ENCODE measurements around the gene RIT2. TPM values are rescaled to one million over a fixed set of nuclear protein-coding genes. Genes with fewer than 3 reads are reported as not detected.

RIT2 gene
- total and polyA plus RNA-seq, 2 of the 4 experiments (the other 2 are of a cell fraction), result not detected

DNA sequence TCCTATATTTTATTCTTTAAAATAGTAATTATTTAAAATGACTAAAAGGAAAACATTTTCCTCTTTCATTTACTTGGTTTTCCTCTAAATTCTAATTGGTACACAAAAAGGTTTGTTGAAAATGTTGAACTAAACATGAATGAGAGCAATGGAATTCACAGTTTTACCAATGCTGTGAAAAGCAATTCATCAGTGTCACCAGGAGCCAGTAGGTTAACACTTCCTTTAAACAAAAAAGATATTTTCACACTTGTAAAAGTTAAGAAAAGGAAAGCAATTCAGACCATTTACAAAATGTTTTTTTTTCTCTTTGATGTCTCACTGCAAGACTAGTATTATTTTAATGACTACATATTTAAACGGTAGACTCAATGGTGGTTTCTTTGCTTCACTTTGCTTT, 341.6 kb downstream of the RIT2 start:
- Histone ChIP-seq H3K4me1 (ENCODE audit: control insufficient read depth, insufficient read depth, low read length) (no peaks in the 10 kb centered on the region), H3K14ac (replicated peaks; ENCODE audit: low read depth, low read length) (no peak overlapping the region), H2AFZ (replicated peaks; ENCODE audit: low read length, poor library complexity) (no peak overlapping the region), H3K9me1 (ENCODE audit: insufficient read depth, low read length) (no peaks in the 10 kb centered on the region), H2BK120ac (ENCODE audit: low read depth, low read length) (no peak overlapping the region), H3K27me3 (ENCODE audit: control insufficient read depth, insufficient read depth, low read length) (no peaks in the 10 kb centered on the region), H4K8ac (ENCODE audit: low read depth in 2 of 2, low read length in 2 of 2) (no peak overlapping the region), H3K23ac (ENCODE audit: low read depth, low read length) (no peak overlapping the region), H2BK15ac (ENCODE audit: low read depth, low read length) (no peak overlapping the region), H3K56ac (ENCODE audit: extremely low read depth, insufficient read depth, low read length) (no peak overlapping the region), H2AK9ac (replicated peaks; ENCODE audit: low read depth, low read length, poor library complexity) (no peak overlapping the region), H4K20me1 (ENCODE audit: insufficient read depth, low read length) (no peaks in the 10 kb centered on the region), H3K18ac (ENCODE audit: low read depth, low read length) (no peak overlapping the region), H3K4me3 (ENCODE audit: insufficient read depth, low read depth, low read length) (no peak overlapping the region), H3K4me2 (ENCODE audit: low read depth, low read length) (no peak overlapping the region), H2BK5ac (ENCODE audit: low read depth, low read length, poor library complexity, severe bottlenecking) (no peak overlapping the region), H2AK5ac (ENCODE audit: low read depth, low read length) (no peak overlapping the region), H4K91ac (ENCODE audit: insufficient read depth, low read depth, low read length) (no peak overlapping the region), H2BK20ac (ENCODE audit: low read depth, low read length) (no peak overlapping the region), H3K79me1 (ENCODE audit: low read depth in 1 of 2, low read length in 2 of 2) (no peaks in the 10 kb centered on the region), H3K9me3 (ENCODE audit: control insufficient read depth, insufficient read depth, low read length) (peaks cover 3% of the 10 kb centered on the region; the same call in 1 of the 2 replicates), H3K36me3 (ENCODE audit: control insufficient read depth, insufficient read depth, low read length) (no peaks in the 10 kb centered on the region), H3K4ac (ENCODE audit: low read depth, low read length) (no peak overlapping the region), H4K5ac (ENCODE audit: low read depth, low read length) (no peak overlapping the region), H3K27ac (ENCODE audit: insufficient read depth, low read length) (no peak overlapping the region), H3K9ac (ENCODE audit: low read depth, low read length) (no peak overlapping the region)
- BruUV-seq (replicated peaks), result no TSS peak
- ChIA-PET POLR2A (ENCODE audit: unreplicated experiment) (no interaction called here), CTCF (no interaction called here)
- no peak for DNase-seq
- intact Hi-C loops (cut with micrococcal nuclease) (no loop called here), dilution Hi-C loops (cut with HindIII; ENCODE audit: low sequenced_read_pairs, unreplicated experiment) (no loop called here), in situ Hi-C loops (cut with MboI; ENCODE audit: low sequenced_read_pairs) (no loop called here)
- WGBS, 2 experiments (ENCODE audit: extremely low coverage in 2 of 2, insufficient read length in 1 of 2), result no CpG with 5 or more reads among the region's 1 CpG
- no peak for ATAC-seq (ENCODE audit: low read depth)
- TF ChIP-seq SMC3 (IDR thresholded peaks at IDR 0.05; ENCODE audit: low read depth, low read length) (no peak), CEBPB (IDR thresholded peaks at IDR 0.05; ENCODE audit: low read depth, low read length) (no peak), FOS (IDR thresholded peaks at IDR 0.05; ENCODE audit: low read depth, low read length) (no peak), RFX5 (IDR thresholded peaks at IDR 0.05; ENCODE audit: low read depth, low read length) (no peak), MAZ (IDR thresholded peaks at IDR 0.05; ENCODE audit: borderline replicate concordance, low read depth, low read length) (no peak), CHD1 (IDR thresholded peaks at IDR 0.05; ENCODE audit: low read depth, low read length) (no peak), RAD21 (IDR thresholded peaks at IDR 0.05; ENCODE audit: low read length) (no peak), NFE2L2 (IDR thresholded peaks at IDR 0.05; ENCODE audit: low read depth, low read length) (no peak)
- TF ChIP-seq, protein P1, sequence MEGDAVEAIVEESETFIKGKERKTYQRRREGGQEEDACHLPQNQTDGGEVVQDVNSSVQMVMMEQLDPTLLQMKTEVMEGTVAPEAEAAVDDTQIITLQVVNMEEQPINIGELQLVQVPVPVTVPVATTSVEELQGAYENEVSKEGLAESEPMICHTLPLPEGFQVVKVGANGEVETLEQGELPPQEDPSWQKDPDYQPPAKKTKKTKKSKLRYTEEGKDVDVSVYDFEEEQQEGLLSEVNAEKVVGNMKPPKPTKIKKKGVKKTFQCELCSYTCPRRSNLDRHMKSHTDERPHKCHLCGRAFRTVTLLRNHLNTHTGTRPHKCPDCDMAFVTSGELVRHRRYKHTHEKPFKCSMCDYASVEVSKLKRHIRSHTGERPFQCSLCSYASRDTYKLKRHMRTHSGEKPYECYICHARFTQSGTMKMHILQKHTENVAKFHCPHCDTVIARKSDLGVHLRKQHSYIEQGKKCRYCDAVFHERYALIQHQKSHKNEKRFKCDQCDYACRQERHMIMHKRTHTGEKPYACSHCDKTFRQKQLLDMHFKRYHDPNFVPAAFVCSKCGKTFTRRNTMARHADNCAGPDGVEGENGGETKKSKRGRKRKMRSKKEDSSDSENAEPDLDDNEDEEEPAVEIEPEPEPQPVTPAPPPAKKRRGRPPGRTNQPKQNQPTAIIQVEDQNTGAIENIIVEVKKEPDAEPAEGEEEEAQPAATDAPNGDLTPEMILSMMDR (conservative IDR thresholded peaks at IDR 0.05; ENCODE audit: low read depth, low read length), result no peak
